HG03064 (cell line): ENCODE data around the gene ROR1.
"Not testable (repeated sequence)": the region's sequence is repeated elsewhere in the genome, so short reads cannot be mapped to it uniquely, and the experiment has no call there.

ENCODE experiments used
- ATAC-seq: cut with Tn5 transposase; IDR thresholded peaks from one replicate; pipeline ENCODE4 v1.9.1; 2021; ENCODE audit warnings: low read depth; ENCODE audit not compliant: unreplicated experiment

Gene ROR1

GRCh38 chr1:63757334-63757733 lies 16.5 kb upstream of the ROR1 start:
- no peak for ATAC-seq

DNA sequence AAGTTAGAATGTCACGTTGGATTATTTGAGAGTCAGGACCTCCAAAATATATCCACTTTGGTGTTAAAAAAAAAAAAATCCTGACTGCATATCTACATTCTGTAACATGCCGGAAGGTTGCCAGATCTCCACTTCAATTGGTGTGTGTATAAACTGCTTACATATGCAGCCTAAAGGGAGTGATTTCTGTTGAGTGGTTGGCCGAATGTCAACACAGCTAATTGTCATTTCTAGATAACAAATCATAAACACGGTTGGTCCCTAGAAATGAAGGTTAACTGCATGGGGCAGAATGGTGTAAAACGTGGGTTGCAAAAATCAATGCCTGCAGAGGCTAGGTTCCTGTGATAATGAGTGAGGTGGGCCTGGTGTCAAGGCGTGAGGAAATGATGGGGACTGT lies 15.0 kb upstream of the ROR1 start:
- no peak for ATAC-seq

- ATAC-seq: no peak
These were observed 14.0 kb upstream of the ROR1 start for GRCh38 chr1:63759778-63760177.

DNA sequence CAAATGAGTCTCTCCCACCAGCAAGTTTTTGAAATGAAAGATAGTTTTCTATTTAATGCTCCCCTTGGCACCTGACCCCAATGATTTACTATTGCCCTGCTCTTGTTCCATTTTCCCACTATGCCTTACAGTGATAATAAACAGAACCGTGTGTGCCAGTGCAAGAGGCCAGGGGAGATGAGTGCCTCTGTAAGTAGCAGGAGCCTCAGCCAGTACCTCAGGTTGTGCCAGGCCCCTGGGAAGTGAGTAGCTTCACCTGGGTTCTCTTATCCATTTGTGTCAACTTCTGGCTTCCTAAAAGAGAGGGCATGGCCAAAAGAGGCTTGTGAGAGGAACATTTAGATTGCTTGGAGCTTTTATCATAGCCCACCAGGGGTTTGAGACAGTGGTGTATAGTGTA lies 3.4 kb upstream of the ROR1 start:
- ATAC-seq: no peak

DNA sequence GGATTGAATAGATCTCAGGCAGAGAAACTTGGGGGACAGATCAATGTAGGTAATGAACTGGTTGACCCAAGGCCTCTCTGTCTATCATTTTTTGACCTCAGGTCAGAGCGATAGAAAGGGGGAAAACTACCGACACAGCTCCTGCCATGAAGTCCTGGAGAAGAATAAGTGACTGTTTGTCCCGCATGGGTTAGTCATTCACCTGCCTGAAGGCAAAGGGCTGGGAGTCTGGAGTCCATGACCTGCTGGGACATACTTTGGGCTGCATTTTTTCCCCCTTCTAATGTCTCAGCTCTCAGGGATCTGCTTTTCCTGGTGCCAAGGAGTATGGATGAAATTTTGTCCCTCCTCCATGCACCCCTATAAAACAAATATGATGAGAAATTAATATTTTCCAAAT lies 1.6 kb upstream of the ROR1 start:
- no peak for ATAC-seq

DNA sequence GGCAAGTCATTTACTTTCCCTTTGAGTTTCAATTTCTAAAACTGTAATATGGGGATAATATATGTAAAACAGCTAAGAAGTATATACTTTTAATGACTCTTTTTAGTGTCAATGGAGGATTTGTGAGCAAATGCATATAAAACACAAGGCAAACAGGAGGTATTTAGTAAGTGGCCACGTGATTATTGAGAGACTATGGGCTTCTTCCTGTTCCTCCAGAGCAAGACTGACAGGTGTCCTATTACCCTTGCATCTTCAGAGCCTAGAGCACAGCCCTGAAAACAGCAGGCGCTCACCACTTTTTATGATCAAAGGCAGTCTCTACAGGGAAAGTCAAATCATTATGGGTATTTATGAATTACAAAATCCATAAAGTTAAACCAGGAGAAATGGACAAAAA lies 941 bp upstream of the ROR1 start:
- ATAC-seq: no peak

DNA sequence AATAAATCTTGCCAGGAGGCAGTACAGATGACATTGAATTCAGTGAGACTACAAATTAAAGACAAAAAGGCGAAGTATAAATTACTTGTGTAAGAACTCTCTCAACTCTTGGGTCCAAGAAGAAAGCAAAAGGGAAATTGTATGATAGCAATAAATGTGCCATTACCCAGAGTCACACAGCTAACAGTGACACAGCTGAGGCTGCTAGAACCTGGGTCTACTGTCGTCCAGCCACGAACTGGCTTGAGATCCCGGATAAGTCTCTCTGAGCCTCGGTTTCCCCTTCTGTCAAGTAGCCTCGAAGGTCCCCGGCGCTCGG lies 362 bp upstream of the ROR1 start:
- no peak for ATAC-seq

- no peak for ATAC-seq
These were observed 1.0 kb downstream of the ROR1 start for GRCh38 chr1:63774617-63775417.

DNA sequence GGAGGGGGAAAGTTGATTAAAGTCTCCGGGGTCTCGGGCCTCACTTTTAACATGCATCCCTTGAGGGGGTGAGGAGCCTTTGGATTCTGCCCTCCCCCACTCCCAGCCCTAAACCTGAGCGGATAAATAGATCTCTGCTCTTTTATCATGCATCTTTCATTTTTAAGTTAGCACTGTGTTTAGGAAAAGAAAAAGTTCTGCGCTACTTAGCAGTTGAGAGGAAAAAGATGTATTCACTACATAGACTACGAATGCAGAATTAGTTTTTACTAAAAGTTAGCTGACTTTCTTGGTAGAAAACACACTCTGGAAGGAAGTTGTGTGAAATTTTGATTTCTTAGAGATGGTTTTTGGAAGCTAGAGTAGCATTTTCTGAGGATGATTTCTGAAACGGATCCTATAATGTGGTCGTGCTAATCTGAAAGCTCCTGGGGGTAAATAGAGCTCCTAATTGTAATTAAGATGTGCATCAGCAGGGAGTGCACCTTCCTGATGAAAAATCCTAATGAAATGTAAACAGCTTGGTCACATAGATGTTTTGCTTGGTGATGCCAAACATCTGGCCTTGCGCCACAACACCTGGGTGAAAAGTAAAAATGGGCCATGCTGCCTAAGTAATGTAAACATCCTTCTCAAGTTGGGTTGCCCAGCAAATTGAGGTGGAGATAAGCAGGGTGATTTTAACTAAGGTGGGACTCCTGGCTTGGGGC lies 1.8 kb downstream of the ROR1 start:
- ATAC-seq: no peak

DNA sequence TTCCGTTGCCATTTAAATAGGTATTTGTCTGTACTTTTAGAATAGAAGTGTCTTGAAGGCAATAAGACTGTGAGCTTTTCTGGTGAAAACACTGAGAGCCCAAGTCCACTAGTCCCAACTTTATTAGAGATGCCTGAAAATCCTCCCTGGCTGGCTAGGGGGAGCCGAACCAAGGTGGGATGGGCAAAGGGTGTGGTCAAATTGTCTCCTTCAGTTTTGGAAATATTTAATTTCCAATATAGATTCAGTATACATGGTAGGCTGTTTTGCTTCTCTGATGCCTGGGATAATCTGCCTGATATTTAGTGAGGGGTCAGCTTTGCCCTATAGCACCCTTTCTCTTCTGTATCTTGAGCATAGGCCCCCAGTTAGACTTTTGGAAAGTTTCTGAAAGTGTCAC lies 3.5 kb downstream of the ROR1 start:
- no peak for ATAC-seq

DNA sequence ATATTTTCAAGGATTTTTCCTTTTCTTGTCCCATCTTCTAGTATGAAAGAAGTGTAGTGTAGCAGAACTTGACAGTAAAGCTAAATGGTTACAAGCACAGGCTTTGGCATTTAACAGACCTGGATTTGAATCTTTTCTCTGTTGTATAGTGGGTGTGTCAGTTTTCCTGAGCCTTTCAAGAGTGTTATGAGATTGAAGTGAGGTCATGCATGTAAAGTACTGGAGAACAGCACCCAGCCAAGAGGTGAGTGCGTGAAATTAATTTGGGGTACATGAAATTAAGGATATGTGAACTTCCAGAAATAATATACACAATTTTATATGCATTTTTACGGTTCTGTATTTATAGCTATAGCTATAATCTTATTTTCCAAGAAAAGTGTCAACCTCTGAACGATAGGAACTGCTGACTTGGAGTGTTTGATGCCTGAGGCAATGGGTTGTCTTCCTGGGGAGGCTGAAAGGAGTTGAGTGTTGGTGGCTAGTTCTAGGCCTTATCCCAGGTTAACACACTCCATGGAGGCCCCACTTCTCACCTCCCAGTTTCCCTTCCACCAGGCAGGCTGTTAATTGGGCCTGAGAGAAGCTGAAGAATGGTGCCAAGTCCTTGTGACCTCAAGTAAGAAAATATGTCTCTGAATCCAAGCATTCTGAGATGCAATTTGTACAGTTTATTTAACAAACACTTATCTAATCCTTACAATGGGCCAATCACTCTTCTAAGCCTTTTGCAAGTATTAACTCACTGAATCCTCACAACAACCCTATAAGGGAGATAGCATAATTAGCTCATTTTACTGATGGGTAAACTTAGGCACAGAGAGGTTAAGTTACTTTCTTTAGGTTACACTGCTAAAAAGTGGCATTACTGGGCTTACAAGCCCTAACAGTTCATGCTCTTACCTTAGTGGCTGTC lies 4.4 kb downstream of the ROR1 start:
- no peak for ATAC-seq

- no peak for ATAC-seq
These were observed 5.8 kb downstream of the ROR1 start for GRCh38 chr1:63779338-63780211.

- no peak for ATAC-seq
These were observed 6.7 kb downstream of the ROR1 start for GRCh38 chr1:63780565-63780964.

DNA sequence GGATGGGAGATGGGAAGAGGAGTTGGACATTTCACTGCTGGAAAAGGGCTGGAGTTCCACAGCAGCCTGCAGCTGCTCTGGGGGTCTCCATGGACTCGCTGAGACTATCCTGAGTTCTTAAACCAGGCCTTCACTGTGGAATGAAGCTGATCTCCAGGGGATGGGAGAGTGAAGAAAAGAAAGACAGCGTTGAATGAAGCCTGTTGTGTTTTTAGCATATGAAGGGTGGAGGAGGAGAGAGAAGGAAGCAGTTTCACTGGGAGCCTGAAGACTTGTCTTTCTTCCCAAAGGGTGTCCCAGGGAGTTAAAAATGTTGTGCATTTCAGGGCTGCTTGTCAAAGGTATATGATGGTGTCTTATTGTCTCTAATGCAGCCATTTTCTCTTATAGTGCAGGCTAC lies 9.2 kb downstream of the ROR1 start:
- no peak for ATAC-seq

GRCh38 chr1:63784083-63784482 lies 10.3 kb downstream of the ROR1 start:
- ATAC-seq: no peak

DNA sequence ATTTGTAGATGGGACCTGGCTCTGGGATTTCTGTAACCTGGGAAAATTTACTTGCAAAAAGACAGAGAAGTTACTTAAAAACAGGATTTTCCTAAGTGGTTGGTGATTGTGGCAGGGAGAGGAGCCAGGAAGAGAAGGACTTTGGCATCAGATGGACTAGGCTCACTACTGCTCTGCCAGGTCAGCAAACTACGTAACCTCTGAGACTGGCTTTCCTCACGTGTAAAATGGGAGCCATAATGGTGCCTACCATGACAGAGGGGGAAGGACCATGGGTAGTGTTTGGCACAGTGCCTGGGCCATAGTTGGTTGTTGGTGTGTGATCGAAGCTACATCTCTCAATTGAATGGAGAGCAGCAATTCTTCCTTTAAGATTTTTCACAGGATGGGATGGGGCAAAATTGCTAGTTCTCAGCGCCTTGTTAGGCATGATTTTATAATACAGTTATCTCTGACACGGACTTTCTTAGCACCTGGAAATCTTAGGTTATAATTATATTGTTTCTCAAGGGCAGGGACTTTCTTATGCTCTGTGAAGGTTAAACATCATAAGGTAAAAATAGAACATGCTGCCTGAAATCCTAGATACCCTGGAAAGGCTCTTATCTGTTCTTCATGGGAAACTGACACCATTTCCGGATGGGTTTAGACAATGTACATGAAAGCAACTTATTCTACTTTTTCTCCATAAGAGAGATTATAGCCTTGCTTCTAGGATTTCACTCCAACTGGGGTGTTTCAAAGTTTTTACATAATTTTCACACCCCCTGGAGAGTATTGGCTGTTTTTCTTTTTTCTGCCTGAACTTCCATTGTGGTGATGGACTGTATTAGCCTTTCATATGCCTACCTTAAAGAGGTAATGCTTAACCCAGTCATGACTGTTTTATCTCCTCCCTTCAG lies 10.9 kb downstream of the ROR1 start:
- ATAC-seq: no peak

GRCh38 chr1:63787270-63787669 lies 13.5 kb downstream of the ROR1 start:
- not testable (repeated sequence) for ATAC-seq

- ATAC-seq: no peak
These were observed 14.1 kb downstream of the ROR1 start for GRCh38 chr1:63787875-63788274.

GRCh38 chr1:63789856-63790605 lies 16.2 kb downstream of the ROR1 start:
- ATAC-seq: no peak
